Measurements from ENCODE around the gene IMPDH1. TPM values are rescaled to one million over a fixed set of nuclear protein-coding genes. Genes with fewer than 3 reads are reported as not detected.

The IMPDH1 gene
- total and polyA plus RNA-seq, 9 donors: 10.3 to 66.9 (median 23.4) TPM

DNA sequence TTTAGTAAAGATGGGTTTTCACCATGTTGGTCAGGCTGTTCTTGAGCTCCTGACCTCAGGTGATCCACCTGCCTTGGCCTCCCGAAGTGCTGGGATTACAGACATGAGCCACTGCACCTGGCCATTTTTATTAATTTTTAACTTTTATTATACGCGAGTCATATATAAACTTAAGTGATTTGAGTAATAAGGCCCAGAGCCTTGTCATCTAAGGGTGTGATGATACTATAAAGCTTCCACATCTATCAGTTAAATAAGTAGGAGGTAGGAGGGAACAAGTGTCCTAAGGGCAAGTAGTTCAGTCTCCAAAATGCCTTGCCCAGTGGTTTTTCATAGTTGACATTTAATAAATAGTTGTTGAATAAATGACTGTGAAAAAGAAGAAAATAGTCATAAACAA lies 32.6 kb upstream of the IMPDH1 start:
- 89 to 96% (median 91%) methylated on average over 3 of the region's 3 CpGs for WGBS, 3 donors
- no peak overlapping the region for H3K27ac ChIP-seq
- no peaks in the 10 kb centered on the region for H3K27me3 ChIP-seq
- TF ChIP-seq EP300 (IDR thresholded peaks at IDR 0.05): no peak
- no peak for TF ChIP-seq CTCF (IDR thresholded peaks at IDR 0.05)
- no peak for TF ChIP-seq POLR2A (IDR thresholded peaks at IDR 0.05)
- H3K9me3 ChIP-seq: no peaks in the 10 kb centered on the region
- no peak overlapping the region for H3K4me3 ChIP-seq
- intact Hi-C loops (cut with DNase I): no loop called here
- H3K4me1 ChIP-seq (ENCODE audit: insufficient read depth): peaks cover 3% of the 10 kb centered on the region
- no peaks in the 10 kb centered on the region for H3K36me3 ChIP-seq
- DNase-seq: no peak

DNA sequence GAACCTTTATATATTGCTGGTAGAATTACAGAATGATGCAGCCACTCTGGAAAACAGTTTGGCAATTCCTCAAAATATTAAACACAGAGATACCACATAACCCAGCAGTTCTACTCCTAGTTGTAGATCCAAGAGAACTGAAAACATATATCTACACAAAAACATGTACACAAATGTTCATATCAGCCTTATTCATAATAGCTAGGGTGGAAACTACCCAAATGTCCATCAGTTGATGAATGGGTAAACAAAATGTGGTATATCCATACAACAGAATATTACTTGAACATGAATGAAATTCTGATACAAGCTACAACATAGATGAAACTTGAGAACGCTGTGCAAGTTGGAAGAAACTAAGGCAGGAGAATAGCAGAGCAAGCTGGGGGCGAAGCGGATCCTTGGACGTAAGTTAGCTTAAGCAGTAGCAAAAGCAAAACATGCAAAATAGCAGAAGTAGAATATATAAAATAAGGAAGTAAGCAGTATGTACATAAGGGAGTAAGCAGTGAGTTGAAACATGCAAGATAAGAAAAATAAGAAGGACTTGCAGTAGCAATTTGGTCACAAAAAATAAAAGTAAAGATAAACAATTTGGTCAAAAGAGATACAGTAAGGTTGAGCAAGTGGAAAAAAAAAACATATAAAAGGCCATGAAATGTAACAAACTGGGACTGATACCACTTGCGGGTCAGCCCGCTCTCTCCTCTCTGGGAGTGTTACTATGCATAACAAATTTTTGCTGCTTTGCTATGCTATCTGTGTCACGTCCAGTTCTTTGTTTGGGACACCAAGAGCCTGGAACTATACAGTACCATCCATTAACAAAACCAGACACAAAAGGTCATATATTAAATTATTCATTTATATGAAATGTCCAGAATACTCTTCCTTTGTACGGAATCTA lies 27.9 kb upstream of the IMPDH1 start:
- no peaks in the 10 kb centered on the region for H3K27me3 ChIP-seq

GRCh38 chr7:128435327-128435686 lies 25.5 kb upstream of the IMPDH1 start:
- H3K36me3 ChIP-seq: no peaks in the 10 kb centered on the region
- no peak for TF ChIP-seq CTCF (IDR thresholded peaks at IDR 0.05)
- no peak for TF ChIP-seq POLR2A (IDR thresholded peaks at IDR 0.05)
- TF ChIP-seq EP300 (IDR thresholded peaks at IDR 0.05): no peak
- no peaks in the 10 kb centered on the region for H3K27me3 ChIP-seq
- intact Hi-C loops (cut with DNase I): no loop called here
- H3K4me3 ChIP-seq: no peak overlapping the region
- H3K4me1 ChIP-seq (ENCODE audit: insufficient read depth): no peaks in the 10 kb centered on the region
- H3K27ac ChIP-seq: no peak overlapping the region
- 70 to 74% (median 70%) methylated on average over 3 of the region's 3 CpGs for WGBS, 3 donors
- no peaks in the 10 kb centered on the region for H3K9me3 ChIP-seq
- no peak for DNase-seq

More for the DNA sequence above, 27.9 kb upstream of the IMPDH1 start:
- Histone ChIP-seq H3K36me3 (no peaks in the 10 kb centered on the region), H3K4me1 (ENCODE audit: insufficient read depth) (no peaks in the 10 kb centered on the region), H3K27ac (no peak overlapping the region), H3K4me3 (no peak overlapping the region), H3K9me3 (no peaks in the 10 kb centered on the region)
- no peak for TF ChIP-seq EP300 (IDR thresholded peaks at IDR 0.05)
- TF ChIP-seq CTCF (IDR thresholded peaks at IDR 0.05): no peak
- TF ChIP-seq POLR2A (IDR thresholded peaks at IDR 0.05): no peak
- no peak for DNase-seq
- WGBS, 3 donors: 67 to 88% (median 85%) methylated on average over 8 of the region's 8 CpGs
- intact Hi-C loops (cut with DNase I): no loop called here

DNA sequence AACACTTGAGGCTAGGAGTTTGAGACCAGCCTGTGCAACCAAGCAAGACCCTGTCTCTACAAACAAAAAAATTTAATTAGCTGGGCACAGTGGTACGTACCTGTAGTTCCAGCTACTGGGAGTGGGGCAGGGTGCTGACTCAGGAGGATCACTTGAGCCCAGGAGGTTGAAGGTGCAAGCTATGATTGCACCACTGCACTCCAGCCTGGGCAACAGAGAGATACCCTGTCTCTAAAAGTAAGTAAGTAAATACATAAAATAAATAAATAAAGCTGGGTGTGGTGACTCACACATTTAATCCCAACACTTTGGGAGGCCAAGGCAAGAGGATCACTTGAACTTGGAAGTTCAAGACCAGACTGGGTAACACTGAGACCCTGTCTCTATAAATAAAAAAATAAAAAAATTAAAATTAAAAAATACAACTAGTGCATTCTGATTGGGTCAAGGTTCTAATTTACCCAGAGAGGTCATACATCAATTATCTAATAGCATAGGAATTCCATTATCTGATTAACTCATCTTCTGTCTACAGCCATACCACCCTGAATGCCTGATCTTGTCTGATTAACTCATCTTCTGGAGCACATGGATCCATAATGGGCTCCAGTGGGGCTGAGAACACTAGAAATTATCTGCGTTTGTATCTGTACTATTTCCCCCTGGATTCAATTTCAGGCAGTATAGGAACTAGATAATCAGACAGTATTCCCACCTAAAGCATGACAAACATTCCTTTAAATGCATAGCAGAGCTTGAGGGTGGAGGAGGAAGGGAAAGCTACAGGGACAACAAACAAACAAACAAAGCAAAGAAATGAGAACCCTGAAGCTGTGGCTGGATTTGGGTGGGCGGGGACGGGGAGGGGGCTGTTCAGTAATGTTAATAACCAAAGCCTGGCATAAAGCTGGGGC lies 24.9 kb upstream of the IMPDH1 start:
- H3K4me3 ChIP-seq: no peak overlapping the region
- H3K4me1 ChIP-seq (ENCODE audit: insufficient read depth): no peaks in the 10 kb centered on the region
- no peaks in the 10 kb centered on the region for H3K9me3 ChIP-seq
- H3K27ac ChIP-seq: no peak overlapping the region
- 71 to 79% (median 74%) methylated on average over 4 of the region's 4 CpGs for WGBS, 3 donors
- no peak for DNase-seq
- H3K27me3 ChIP-seq: no peaks in the 10 kb centered on the region
- intact Hi-C loops (cut with DNase I): no loop called here
- TF ChIP-seq POLR2A (IDR thresholded peaks at IDR 0.05): no peak
- H3K36me3 ChIP-seq: no peaks in the 10 kb centered on the region

Data from ovary (tissue), 9 donors.